HL-60 (cell line): ENCODE data around the gene FCHSD2.

Experiments used
- DNase-seq, 2 experiments: peaks; one replicate each; pipeline ENCODE4 v3.0.0-alpha.2; 2010 to 2020; ENCODE audit warnings: low read depth in 1 of 2, low spot score in 1 of 2
- H3K27ac ChIP-seq: fragments of 250-450 bp; sonication (Bioruptor Pico); replicated peaks from 2 replicates; pipeline ENCODE4 v1.5.1; 2020; ENCODE audit warnings: mild to moderate bottlenecking, moderate library complexity
- H3K27me3 ChIP-seq: fragments of 250-450 bp; sonication (Bioruptor Pico); 2 replicates; pipeline ENCODE4 v1.5.1; 2021; ENCODE audit warnings: mild to moderate bottlenecking, moderate library complexity; ENCODE audit not compliant: insufficient read depth, poor library complexity, severe bottlenecking
- H3K4me3 ChIP-seq: replicated peaks from 2 replicates; pipeline ENCODE4 v1.5.1; 2011; ENCODE audit warnings: mild to moderate bottlenecking, control low read depth, low read length; ENCODE audit not compliant: insufficient read depth
- CTCF ChIP-seq: IDR thresholded peaks from one replicate; pipeline ENCODE4 v1.5.1; 2011; ENCODE audit warnings: low read length, control low read depth, inconsistent platforms; ENCODE audit not compliant: insufficient read depth
- GABPA ChIP-seq: IDR thresholded peaks from 2 replicates; pipeline ENCODE4 v1.6.1; 2012; ENCODE audit warnings: low read depth
- POLR2AphosphoS5 ChIP-seq: IDR thresholded peaks from 2 replicates; pipeline ENCODE4 v1.6.1; 2012; ENCODE audit warnings: low read depth
- REST ChIP-seq: IDR thresholded peaks from 2 replicates; pipeline ENCODE4 v1.6.1; 2012; ENCODE audit warnings: low read depth; ENCODE audit not compliant: insufficient replicate concordance
- SPI1 ChIP-seq: IDR thresholded peaks from 2 replicates; pipeline ENCODE4 v1.6.1; 2012; ENCODE audit warnings: low read depth, mild to moderate bottlenecking, borderline replicate concordance

Gene FCHSD2

GRCh38 chr11:73001615-73002014 lies 140.5 kb downstream of the FCHSD2 start:
- no peak overlapping the region for H3K27ac ChIP-seq
- DNase-seq: no peak
- no peak for TF ChIP-seq GABPA
- H3K4me3 ChIP-seq: no peak overlapping the region
- H3K27me3 ChIP-seq: no peaks in the 10 kb centered on the region

- Histone ChIP-seq H3K27ac (no peak overlapping the region), H3K27me3 (no peaks in the 10 kb centered on the region), H3K4me3 (no peak overlapping the region)
- DNase-seq: no peak
- TF ChIP-seq GABPA (no peak), POLR2AphosphoS5 (no peak)
These were observed 143.4 kb downstream of the FCHSD2 start for GRCh38 chr11:72998676-72999075.

GRCh38 chr11:72996959-72997358 lies 145.2 kb downstream of the FCHSD2 start:
- H3K27ac ChIP-seq: no peak overlapping the region

GRCh38 chr11:72989727-72990126 lies 152.4 kb downstream of the FCHSD2 start:
- DNase-seq: peak; percentile 50 to 60
- no peak overlapping the region for H3K4me3 ChIP-seq
- TF ChIP-seq REST (no peak), CTCF (no peak), POLR2AphosphoS5 (no peak), GABPA (no peak), SPI1 (no peak)
- H3K27me3 ChIP-seq: no peaks in the 10 kb centered on the region
- peak overlapping the region; percentile 78 for H3K27ac ChIP-seq

More at GRCh38 chr11:72996959-72997358, 145.2 kb downstream of the FCHSD2 start:
- TF ChIP-seq SPI1 (no peak), CTCF (no peak), REST (no peak)
- DNase-seq: no peak
- no peaks in the 10 kb centered on the region for H3K27me3 ChIP-seq
- no peak overlapping the region for H3K4me3 ChIP-seq

GRCh38 chr11:72988821-72989220 lies 153.3 kb downstream of the FCHSD2 start:
- TF ChIP-seq REST (no peak), POLR2AphosphoS5 (no peak), SPI1 (no peak), GABPA (no peak), CTCF (no peak)
- no peak for DNase-seq
- Histone ChIP-seq H3K4me3 (no peak overlapping the region), H3K27ac (peak overlapping the region; percentile 78), H3K27me3 (no peaks in the 10 kb centered on the region)
